H1 (cell line): ENCODE data around the gene ARCN1. TPM values are rescaled to one million over a fixed set of nuclear protein-coding genes. Genes with fewer than 3 reads are reported as not detected.

Experiments used
- CTCF ChIA-PET: fragments of 300-600 bp; sonication (Branson Sonifier 250); formaldehyde crosslinking; loops from one replicate; lab custom pipeline; 2021; ENCODE audit not compliant: partially characterized antibody; lab: Charles Lee
- POLR2A ChIA-PET: fragments of 300-600 bp; sonication (Branson Sonifier 250); formaldehyde crosslinking; loops from one replicate; lab custom pipeline; 2021; ENCODE audit warnings: inconsistent platforms; ENCODE audit not compliant: partially characterized antibody; lab: Charles Lee
- DNase-seq, 2 experiments: peaks; one replicate each; pipeline versions ENCODE4 v3.0.0 to v3.0.0-alpha.2; 2010 to 2022; ENCODE audit warnings: low spot score in 2 of 2, low read depth in 1 of 2, mixed read lengths in 1 of 2
- FAIRE-seq: peaks from 2 replicates; lab custom pipeline; 2011; peaks lifted over from hg19 to GRCh38; lab: Jason Lieb, UNC
- H2AFZ ChIP-seq: 2 replicates; pipeline ENCODE4 v1.8.1; 2012; ENCODE audit warnings: low read length, inconsistent platforms
- H2AK5ac ChIP-seq: 2 replicates; pipeline ENCODE4 v1.6.1; 2013; ENCODE audit warnings: low read depth, low read length
- H2BK120ac ChIP-seq: replicated peaks from 2 replicates; pipeline ENCODE3; 2013; ENCODE audit warnings: low read depth, low read length, inconsistent platforms
- H2BK12ac ChIP-seq: 2 replicates; pipeline ENCODE4 v1.6.1; 2013; ENCODE audit warnings: low read depth, low read length
- H2BK15ac ChIP-seq: 2 replicates; pipeline ENCODE4 v1.6.1; 2013; ENCODE audit warnings: low read length
- H2BK20ac ChIP-seq: 2 replicates; pipeline ENCODE4 v1.6.1; 2013; ENCODE audit warnings: low read length
- H2BK5ac ChIP-seq: 2 replicates; pipeline ENCODE4 v1.6.1; 2013; ENCODE audit warnings: low read depth, low read length
- H3K14ac ChIP-seq: 2 replicates; pipeline ENCODE4 v1.6.1; 2013; ENCODE audit warnings: inconsistent platforms; ENCODE audit not compliant: insufficient read length
- H3K18ac ChIP-seq: 2 replicates; pipeline ENCODE4 v1.6.1; 2013; ENCODE audit warnings: low read length; ENCODE audit errors: extremely low read depth
- H3K23ac ChIP-seq: 2 replicates; pipeline ENCODE4 v1.6.1; 2013; ENCODE audit warnings: inconsistent platforms; ENCODE audit not compliant: insufficient read length
- H3K23me2 ChIP-seq: 2 replicates; pipeline ENCODE4 v1.6.1; 2013; ENCODE audit warnings: low read depth, low read length
- H3K27ac ChIP-seq: 2 replicates; pipeline ENCODE4 v1.6.1; 2011; ENCODE audit warnings: low read depth, low read length, inconsistent platforms
- H3K27me3 ChIP-seq, 4 experiments: replicated peaks in 1 of 4; 1 replicate in 1 of 4; 2 replicates in 3 of 4; pipeline versions ENCODE4 v1.6.1 to v1.8.1; 2011 to 2013; ENCODE audit warnings: low read length in 3 of 4, mild to moderate bottlenecking in 3 of 4, inconsistent platforms in 2 of 4, mixed read lengths in 2 of 4, moderate library complexity in 1 of 4; ENCODE audit not compliant: control insufficient read depth in 3 of 4, insufficient read depth in 3 of 4; ENCODE audit errors: extremely low read depth in 1 of 4
- H3K36me3 ChIP-seq, 4 experiments: 2 replicates each; pipeline versions ENCODE4 v1.6.1 to v1.8.1; 2011 to 2013; ENCODE audit warnings: mild to moderate bottlenecking in 4 of 4, low read length in 3 of 4, moderate library complexity in 2 of 4, control low read depth in 1 of 4, inconsistent platforms in 1 of 4; ENCODE audit not compliant: insufficient read depth in 4 of 4, control insufficient read depth in 2 of 4
- H3K4ac ChIP-seq: replicated peaks from 2 replicates; pipeline ENCODE3; 2013; ENCODE audit warnings: low read length, low read depth, mixed read lengths, inconsistent platforms; ENCODE audit not compliant: insufficient read length
- H3K4me1 ChIP-seq, 4 experiments: replicated peaks in 1 of 4; 1 replicate in 1 of 4; 2 replicates in 3 of 4; pipeline versions ENCODE4 v1.6.1 to v1.8.1; 2011 to 2013; ENCODE audit warnings: low read length in 3 of 4, inconsistent platforms in 2 of 4, mixed read lengths in 1 of 4; ENCODE audit not compliant: insufficient read depth in 4 of 4, control insufficient read depth in 3 of 4
- H3K4me2 ChIP-seq, 2 experiments: 2 replicates each; pipeline versions ENCODE4 v1.6.1 to v1.8.1; 2011 to 2013; ENCODE audit warnings: low read depth in 2 of 2, low read length in 2 of 2, control low read depth in 1 of 2, inconsistent platforms in 1 of 2, mild to moderate bottlenecking in 1 of 2; ENCODE audit not compliant: insufficient read depth in 1 of 2
- H3K4me3 ChIP-seq, 4 experiments: fragments of 200-600, 300-600 bp in 1 of 4; sonication (generic), shearing (Covaris generic), sonication (Bioruptor Twin) in 1 of 4; 2 replicates each; pipeline versions ENCODE4 v1.5.1 to v1.8.1; 2011 to 2016; ENCODE audit warnings: low read length in 4 of 4, low read depth in 3 of 4, control low read depth in 2 of 4, inconsistent platforms in 2 of 4, mild to moderate bottlenecking in 2 of 4, mixed read lengths in 1 of 4, moderate library complexity in 1 of 4; ENCODE audit not compliant: insufficient read depth in 2 of 4; ENCODE audit errors: extremely low read depth in 1 of 4
- H3K56ac ChIP-seq: replicated peaks from 2 replicates; pipeline ENCODE3; 2013; ENCODE audit warnings: low read depth, mild to moderate bottlenecking, mixed read lengths, low read length, inconsistent platforms; ENCODE audit not compliant: insufficient read length
- H3K79me1 ChIP-seq: 2 replicates; pipeline ENCODE4 v1.6.1; 2013; ENCODE audit warnings: low read depth, low read length, control low read depth
- H3K79me2 ChIP-seq, 2 experiments: 2 replicates each; pipeline versions ENCODE4 v1.6.1 to v1.8.1; 2012 to 2013; ENCODE audit warnings: low read length in 2 of 2, mild to moderate bottlenecking in 2 of 2, inconsistent platforms in 1 of 2; ENCODE audit not compliant: insufficient read depth in 2 of 2, control insufficient read depth in 1 of 2
- H3K9ac ChIP-seq, 4 experiments: replicated peaks in 1 of 4; 1 replicate in 1 of 4; 2 replicates in 3 of 4; pipeline versions ENCODE4 v1.6.1 to v1.8.1; 2011 to 2013; ENCODE audit warnings: low read depth in 3 of 4, low read length in 3 of 4, control low read depth in 2 of 4, mild to moderate bottlenecking in 2 of 4, moderate library complexity in 2 of 4, inconsistent platforms in 1 of 4; ENCODE audit errors: extremely low read depth in 1 of 4
- H3K9me3 ChIP-seq, 2 experiments: 2 replicates each; pipeline versions ENCODE4 v1.6.1 to v1.8.1; 2012 to 2013; ENCODE audit warnings: mild to moderate bottlenecking in 2 of 2, moderate library complexity in 2 of 2, control low read depth in 1 of 2, inconsistent platforms in 1 of 2, low read depth in 1 of 2, low read length in 1 of 2, mixed read lengths in 1 of 2; ENCODE audit not compliant: insufficient read depth in 2 of 2
- H4K20me1 ChIP-seq, 2 experiments: replicated peaks in 1 of 2; 2 replicates each; pipeline versions ENCODE3 to v1.8.1; 2011 to 2013; ENCODE audit warnings: inconsistent platforms in 2 of 2, low read length in 2 of 2, mild to moderate bottlenecking in 1 of 2; ENCODE audit not compliant: insufficient read depth in 2 of 2, control insufficient read depth in 1 of 2
- H4K5ac ChIP-seq: 2 replicates; pipeline ENCODE4 v1.6.1; 2013; ENCODE audit warnings: low read length, low read depth, mixed read lengths, inconsistent platforms; ENCODE audit not compliant: insufficient read length
- H4K8ac ChIP-seq: 2 replicates; pipeline ENCODE4 v1.8.0; 2013; ENCODE audit warnings: mild to moderate bottlenecking, moderate library complexity, low read length, inconsistent platforms; ENCODE audit not compliant: insufficient read depth; ENCODE audit errors: extremely low read depth
- H4K91ac ChIP-seq: replicated peaks from 2 replicates; pipeline ENCODE3; 2013; ENCODE audit warnings: low read length, mixed read lengths, inconsistent platforms; ENCODE audit not compliant: insufficient read length
- ASH2L ChIP-seq: fragments of 200-600, 300-600 bp; sonication (generic); IDR thresholded peaks from one replicate; pipeline ENCODE4 v1.7.1; 2017; ENCODE audit warnings: low read length
- CTBP2 ChIP-seq: IDR thresholded peaks from 2 replicates; pipeline ENCODE4 v1.7.0; 2011; ENCODE audit warnings: borderline replicate concordance, mild to moderate bottlenecking, moderate library complexity, mixed read lengths, low read length; ENCODE audit not compliant: insufficient read depth, insufficient read length
- KDM1A ChIP-seq: fragments of 200-600, 300-600 bp; sonication (generic); IDR thresholded peaks from 2 replicates; pipeline ENCODE4 v1.7.1; 2016; ENCODE audit warnings: mild to moderate bottlenecking, low read length, borderline replicate concordance
- MAFK ChIP-seq: IDR thresholded peaks from 2 replicates; pipeline ENCODE4 v1.6.1; 2012; ENCODE audit warnings: low read depth, mild to moderate bottlenecking, improper control_type of control experiment, low read length
- POLR2A ChIP-seq, 2 experiments: IDR thresholded peaks; 1 replicate in 1 of 2; 2 replicates in 1 of 2; pipeline ENCODE4 v1.6.1; 2011; ENCODE audit warnings: low read depth in 2 of 2, low read length in 2 of 2, mild to moderate bottlenecking in 2 of 2; ENCODE audit errors: control extremely low read depth in 1 of 2
- POLR2AphosphoS5 ChIP-seq: IDR thresholded peaks from 2 replicates; pipeline ENCODE4 v1.6.1; 2011; ENCODE audit warnings: low read depth, low read length
- SIX5 ChIP-seq: IDR thresholded peaks from 2 replicates; pipeline ENCODE4 v1.6.1; 2011; ENCODE audit warnings: mild to moderate bottlenecking, low read depth, low read length
- YY1 ChIP-seq: IDR thresholded peaks from 2 replicates; pipeline ENCODE4 v1.6.1; 2011; ENCODE audit warnings: low read depth, mild to moderate bottlenecking, low read length
- whole genome bisulfite sequencing, 2 experiments: shearing (Covaris generic) in 1 of 2; methylation state at CpG; one replicate each; pipeline versions ENCODE4 v1.1.6 to v1.1.7; 2013 to 2015; ENCODE audit warnings: low lambda C conversion rate in 2 of 2, mixed read lengths in 2 of 2, inconsistent platforms in 1 of 2, low coverage in 1 of 2, missing lambda C conversion rate in 1 of 2; ENCODE audit not compliant: insufficient replicate concordance in 2 of 2, insufficient coverage in 1 of 2, insufficient read length in 1 of 2; ENCODE audit errors: extremely low coverage in 1 of 2, missing lambda C conversion rate in 1 of 2; 5-methylcytosine and 5-hydroxymethylcytosine counted together
- long read RNA-seq, 2 experiments: library from RNA in 1 of 2; library from capped mRNA in 1 of 2; stranded (forward); transcript quantifications; one replicate each; pipeline ENCODE4 v2.0.0, GENCODE V29; 2021; ENCODE audit warnings: inconsistent platforms in 1 of 2
- polyA minus RNA-seq, 3 experiments: library from RNA; depleted of rRNA, polyadenylated mRNA; stranded (reverse); fragments of >200 nt; gene quantifications; 1 replicate in 2 of 3; 2 replicates in 1 of 3; pipeline ENCODE4 v1.2.3, GENCODE V29; 2011
- polyA plus RNA-seq, 7 experiments: library from polyadenylated mRNA; depleted of rRNA in 3 of 7; stranded (reverse) in 5 of 7; unstranded in 2 of 7; fragments of >200 nt in 5 of 7; fragments of 200-250 nt in 2 of 7; gene quantifications; 1 replicate in 5 of 7; 2 replicates in 1 of 7; 4 replicates in 1 of 7; pipeline versions ENCODE4 v1.2.1 to v1.2.3, GENCODE V29; 2011 to 2013; ENCODE audit warnings: missing spikeins in 2 of 7, mixed read lengths in 2 of 7
- total RNA-seq: library from RNA; stranded (reverse); fragmentation: NEBNext Ultra II Directional; extraction: Animal tissue kit (Norgen Biotek cat#: 25700); gene quantifications from 2 replicates; pipeline ENCODE4 v1.2.1, GENCODE V29; 2021

ARCN1 gene
- total RNA-seq (132 and 137 TPM in 2 replicates), polyA plus RNA-seq (2011; rRNA removed) (82.1 and 146 TPM in 2 replicates), polyA minus RNA-seq (2011; rRNA and poly(A)+ RNA removed) (135 and 136 TPM in 2 replicates)
- polyA plus RNA-seq (2011; cell fraction: cytosol; rRNA removed), result 116 TPM
- 39.9 TPM for polyA plus RNA-seq (2011; cell fraction: nucleus; rRNA removed)
- polyA plus RNA-seq (2012, experiment 1 of 2), result 85.3 to 107 TPM (median 98.7 TPM) in 4 replicates
- 13.3 TPM for polyA plus RNA-seq (2012, experiment 2 of 2)
- 103 TPM for polyA plus RNA-seq (2013, experiment 1 of 2)
- polyA plus RNA-seq (2013, experiment 2 of 2), result 99.4 TPM
- 75.7 TPM for polyA minus RNA-seq (2011; cell fraction: cytosol; rRNA and poly(A)+ RNA removed)
- 32.1 TPM for polyA minus RNA-seq (2011; cell fraction: nucleus; rRNA and poly(A)+ RNA removed)
- long read RNA-seq, experiment 1, partial matches to known transcripts, result 91 of 98 reads
- long read RNA-seq, experiment 1, other reads (novel, unspliced or antisense), result 3 of 98 reads
- long read RNA-seq, experiment 2, transcript ARCN1-201 (10 exons, 3,845 nt), result major isoform, 30 of 45 reads
- long read RNA-seq, experiment 2, partial matches to known transcripts, result 10 of 45 reads
- long read RNA-seq, experiment 2, other reads (novel, unspliced or antisense), result 4 of 45 reads

- 2% methylated on average over 49 of the region's 55 CpGs; no CpG with 5 or more reads in 1 of the 2 experiments for WGBS, 2 experiments
- Histone ChIP-seq H3K56ac (peak within 1 kb of the TSS; percentile 74), H3K23me2 (peaks cover 7% of the 10 kb centered on the region; the same call in 1 of the 2 replicates), H3K18ac (peak within 1 kb of the TSS; percentile 95), H3K4me3 (peak within 1 kb of the TSS; percentile 94 to 100 (median 95)), H3K14ac (no peak within 1 kb of the TSS), H3K4ac (peak within 1 kb of the TSS; percentile 74), H2AFZ (peak within 1 kb of the TSS; percentile 92), H4K20me1 (peaks cover 8% of the 10 kb centered on the region in 2 experiments), H3K23ac (no peak within 1 kb of the TSS), H3K4me1 (peaks cover 0 to 4% (median 0%) of the 10 kb centered on the region in 4 experiments; a peak in 1 of 7 replicates), H3K4me2 (peak within 1 kb of the TSS; percentile 81 to 91), H4K5ac (peak within 1 kb of the TSS; percentile 97), H4K8ac (peak within 1 kb of the TSS; percentile 96), H3K9me3 (no peaks in the 10 kb centered on the region), H3K27me3 (no peaks in the 10 kb centered on the region), H3K36me3 (no peaks in the 10 kb centered on the region), H3K27ac (peak within 1 kb of the TSS; percentile 90), H2BK15ac (no peak within 1 kb of the TSS), H2BK20ac (no peak within 1 kb of the TSS), H2BK12ac (no peak within 1 kb of the TSS), H2BK120ac (no peak within 1 kb of the TSS), H3K79me1 (no peaks in the 10 kb centered on the region; the same call in 1 of the 2 replicates), H2AK5ac (no peak within 1 kb of the TSS), H3K9ac (peak within 1 kb of the TSS; percentile 73 to 94 (median 88)), H4K91ac (peak within 1 kb of the TSS; percentile 94), H3K79me2 (peaks cover 13 to 49% of the 10 kb centered on the region in 2 experiments), H2BK5ac (peak within 1 kb of the TSS; percentile 88; the same call in 1 of the 2 replicates)
- POLR2A ChIA-PET, result interaction anchor here (0.6 to 1.6 kb wide), 8 partner anchors 9 to 450 kb away, joined by 3 to 7 read pairs (median 3); partner anchors contain the start of gene TMEM25
- DNase-seq (peak; percentile 47 to 77), FAIRE-seq (no peak)
- CTCF ChIA-PET, result interaction anchor here (0.6 to 1.2 kb wide), 4 partner anchors 23 to 293 kb away, joined by 3 read pairs; no protein-coding TSS in a partner anchor
- TF ChIP-seq KDM1A, result no peak
- TF ChIP-seq POLR2AphosphoS5, result peak; percentile 71
- peak; percentile 49 to 85 for TF ChIP-seq POLR2A (IDR thresholded peaks at IDR 0.05; ENCODE audit: control extremely low read depth in 1 of 2, low read depth in 2 of 2, low read length in 2 of 2)
- no peak for TF ChIP-seq SIX5
- TF ChIP-seq CTBP2, result no peak
- peak; percentile 89 for TF ChIP-seq ASH2L
- no peak for TF ChIP-seq MAFK
- TF ChIP-seq YY1, result peak; percentile 93
These were observed at the start of gene ARCN1 for GRCh38 chr11:118572061-118572980. Gene ARCN1, plus strand, starts transcription at chr11:118572409. Its CDS starts 139 bp downstream, at chr11:118572548.
